ENCODE data around the gene NPL.

The NPL gene

GRCh38 chr1:182771187-182771984, 18.2 kb upstream of the NPL start (continued):
- TF ChIP-seq TSHZ2 (CRISPR knock-in tag; IDR thresholded peaks at IDR 0.05), result no peak

GRCh38 chr1:182777386-182777785, 12.2 kb upstream of the NPL start:
- no peak for TF ChIP-seq OSR1 (CRISPR knock-in tag; IDR thresholded peaks at IDR 0.05)
- TF ChIP-seq BACH2 (CRISPR knock-in tag; IDR thresholded peaks at IDR 0.05; ENCODE audit: borderline replicate concordance), result no peak
- no peak for TF ChIP-seq ZC3H10 (CRISPR knock-in tag; IDR thresholded peaks at IDR 0.05)
- TF ChIP-seq ESRRG (CRISPR knock-in tag; IDR thresholded peaks at IDR 0.05), result no peak
- TF ChIP-seq SNAI2 (CRISPR knock-in tag; IDR thresholded peaks at IDR 0.05), result no peak
- TF ChIP-seq POU6F1 (CRISPR knock-in tag; IDR thresholded peaks at IDR 0.05; ENCODE audit: borderline replicate concordance, low read depth), result no peak
- no peak for TF ChIP-seq ZNF70 (CRISPR knock-in tag; IDR thresholded peaks at IDR 0.05)
- TF ChIP-seq GLIS3 (CRISPR knock-in tag; IDR thresholded peaks at IDR 0.05), result no peak
- no peak for TF ChIP-seq TSHZ2 (CRISPR knock-in tag; IDR thresholded peaks at IDR 0.05)
- no peak for ATAC-seq

GRCh38 chr1:182778862-182779261, 10.7 kb upstream of the NPL start:
- TF ChIP-seq ARNTL (CRISPR knock-in tag; IDR thresholded peaks at IDR 0.05; ENCODE audit: borderline replicate concordance, low read depth), result no peak
- no peak for TF ChIP-seq CSRNP3 (CRISPR knock-in tag; IDR thresholded peaks at IDR 0.05)
- no peak for TF ChIP-seq ISL1 (CRISPR knock-in tag; IDR thresholded peaks at IDR 0.05)
- TF ChIP-seq CREB5 (CRISPR knock-in tag; IDR thresholded peaks at IDR 0.05; ENCODE audit: low read depth), result no peak
- no peak for TF ChIP-seq ZFP30 (CRISPR knock-in tag; IDR thresholded peaks at IDR 0.05)
- no peak for TF ChIP-seq TSHZ2 (CRISPR knock-in tag; IDR thresholded peaks at IDR 0.05)
- TF ChIP-seq BACH2 (CRISPR knock-in tag; IDR thresholded peaks at IDR 0.05; ENCODE audit: borderline replicate concordance), result no peak
- no peak for TF ChIP-seq ZNF70 (CRISPR knock-in tag; IDR thresholded peaks at IDR 0.05)
- no peak for TF ChIP-seq PPARA (CRISPR knock-in tag; IDR thresholded peaks at IDR 0.05; ENCODE audit: borderline replicate concordance)
- no peak for TF ChIP-seq RARB (CRISPR knock-in tag; IDR thresholded peaks at IDR 0.05)
- TF ChIP-seq OSR1 (CRISPR knock-in tag; IDR thresholded peaks at IDR 0.05), result no peak
- no peak for TF ChIP-seq ESRRG (CRISPR knock-in tag; IDR thresholded peaks at IDR 0.05)
- TF ChIP-seq POU6F1 (CRISPR knock-in tag; IDR thresholded peaks at IDR 0.05; ENCODE audit: borderline replicate concordance, low read depth), result no peak
- no peak for TF ChIP-seq ZC3H10 (CRISPR knock-in tag; IDR thresholded peaks at IDR 0.05)
- no peak for TF ChIP-seq ZFP3 (CRISPR knock-in tag; IDR thresholded peaks at IDR 0.05)
- no peak for TF ChIP-seq SNAI2 (CRISPR knock-in tag; IDR thresholded peaks at IDR 0.05)
- TF ChIP-seq TOX (CRISPR knock-in tag; IDR thresholded peaks at IDR 0.05; ENCODE audit: borderline replicate concordance), result no peak
- no peak for TF ChIP-seq CSDC2 (CRISPR knock-in tag; IDR thresholded peaks at IDR 0.05)
- TF ChIP-seq ZNF565 (CRISPR knock-in tag; conservative IDR thresholded peaks at IDR 0.05; ENCODE audit: low read depth), result no peak
- no peak for ATAC-seq
